IMR-90 (cell line): ENCODE results near the gene TMEM214. TPM values are rescaled to one million over a fixed set of nuclear protein-coding genes. Genes with fewer than 3 reads are reported as not detected.
A peak's percentile ranks its signal among the peaks of the same experiment; 100 is the strongest.

ENCODE experiments used
- ATAC-seq: fragments of 200-7000 bp; cut with Tn5 transposase; 2 replicates; pipeline ENCODE4 v1.9.1; 2020; ENCODE audit warnings: low read depth, mild to moderate bottlenecking, moderate library complexity
- BruUV-seq: library from RNA; stranded (reverse); fragments of 400-500 nt; replicated peaks from 2 replicates; lab custom pipeline; 2021; lab: Mats Ljungman, UMichigan
- CTCF ChIA-PET: fragments of 300-600 bp; formaldehyde crosslinking; extraction: SDS; loops from one replicate; lab custom pipeline; 2021; ENCODE audit warnings: antibody characterized with exemption; lab: Yijun Ruan, JAX
- POLR2A ChIA-PET: fragments of 300-600 bp; sonication (Branson Sonifier 250); formaldehyde crosslinking; loops from one replicate; lab custom pipeline; 2022; ENCODE audit warnings: antibody characterized with exemption; ENCODE audit not compliant: unreplicated experiment; lab: Charles Lee
- DNase-seq: peaks from one replicate; pipeline ENCODE4 v3.0.0; 2013
- H2AFZ ChIP-seq: replicated peaks from 2 replicates; pipeline ENCODE3; 2013; ENCODE audit warnings: low read length, mild to moderate bottlenecking; ENCODE audit not compliant: poor library complexity
- H2AK5ac ChIP-seq: 2 replicates; pipeline ENCODE4 v1.6.1; 2013; ENCODE audit warnings: low read depth, low read length, inconsistent platforms
- H2AK9ac ChIP-seq: replicated peaks from 2 replicates; pipeline ENCODE3; 2013; ENCODE audit warnings: mild to moderate bottlenecking, low read depth, low read length, moderate library complexity; ENCODE audit not compliant: poor library complexity
- H2BK120ac ChIP-seq: 2 replicates; pipeline ENCODE4 v1.6.1; 2013; ENCODE audit warnings: low read depth, low read length, inconsistent platforms
- H2BK15ac ChIP-seq: 3 replicates; pipeline ENCODE4 v1.6.1; 2013; ENCODE audit warnings: low read depth, low read length, inconsistent platforms
- H2BK20ac ChIP-seq: 2 replicates; pipeline ENCODE4 v1.6.1; 2013; ENCODE audit warnings: low read depth, mild to moderate bottlenecking, inconsistent platforms, low read length, moderate library complexity
- H2BK5ac ChIP-seq: 2 replicates; pipeline ENCODE4 v1.6.1; 2013; ENCODE audit warnings: mild to moderate bottlenecking, low read depth, low read length, inconsistent platforms; ENCODE audit not compliant: poor library complexity, severe bottlenecking
- H3K14ac ChIP-seq: replicated peaks from 2 replicates; pipeline ENCODE4 v1.6.1; 2013; ENCODE audit warnings: low read depth, low read length, inconsistent platforms
- H3K18ac ChIP-seq: 2 replicates; pipeline ENCODE4 v1.6.1; 2013; ENCODE audit warnings: low read depth, low read length, control low read depth
- H3K23ac ChIP-seq: 2 replicates; pipeline ENCODE4 v1.6.1; 2013; ENCODE audit warnings: low read depth, low read length, inconsistent platforms
- H3K27ac ChIP-seq: 2 replicates; pipeline ENCODE4 v1.5.1; 2013; ENCODE audit warnings: mild to moderate bottlenecking, control low read depth, low read length; ENCODE audit not compliant: insufficient read depth
- H3K27me3 ChIP-seq: 2 replicates; pipeline ENCODE4 v1.6.1; 2013; ENCODE audit warnings: low read length; ENCODE audit not compliant: control insufficient read depth, insufficient read depth
- H3K36me3 ChIP-seq: 2 replicates; pipeline ENCODE4 v1.6.1; 2013; ENCODE audit warnings: low read length, mixed read lengths; ENCODE audit not compliant: control insufficient read depth, insufficient read depth
- H3K4ac ChIP-seq: 2 replicates; pipeline ENCODE4 v1.6.1; 2013; ENCODE audit warnings: low read depth, low read length, inconsistent platforms
- H3K4me1 ChIP-seq: 2 replicates; pipeline ENCODE4 v1.6.1; 2013; ENCODE audit warnings: low read length, mixed read lengths; ENCODE audit not compliant: control insufficient read depth, insufficient read depth
- H3K4me2 ChIP-seq: 2 replicates; pipeline ENCODE4 v1.6.1; 2013; ENCODE audit warnings: low read depth, mild to moderate bottlenecking, control low read depth, low read length, moderate library complexity
- H3K4me3 ChIP-seq: 2 replicates; pipeline ENCODE4 v1.5.1; 2013; ENCODE audit warnings: low read depth, mild to moderate bottlenecking, control low read depth, low read length, moderate library complexity; ENCODE audit not compliant: insufficient read depth
- H3K56ac ChIP-seq: 2 replicates; pipeline ENCODE4 v1.6.1; 2013; ENCODE audit warnings: low read length, inconsistent platforms; ENCODE audit not compliant: insufficient read depth; ENCODE audit errors: extremely low read depth
- H3K79me1 ChIP-seq, 2 experiments: 2 replicates each; pipeline ENCODE4 v1.6.1; 2013; ENCODE audit warnings: low read length in 2 of 2, inconsistent platforms in 1 of 2, low read depth in 1 of 2
- H3K9ac ChIP-seq: 2 replicates; pipeline ENCODE4 v1.6.1; 2013; ENCODE audit warnings: low read depth, low read length, control low read depth
- H3K9me1 ChIP-seq: 2 replicates; pipeline ENCODE4 v1.6.1; 2013; ENCODE audit warnings: low read length, inconsistent platforms; ENCODE audit not compliant: insufficient read depth
- H3K9me3 ChIP-seq: 2 replicates; pipeline ENCODE4 v1.6.1; 2013; ENCODE audit warnings: low read length; ENCODE audit not compliant: control insufficient read depth, insufficient read depth
- H4K20me1 ChIP-seq: 2 replicates; pipeline ENCODE4 v1.6.1; 2013; ENCODE audit warnings: low read length, inconsistent platforms; ENCODE audit not compliant: insufficient read depth
- H4K5ac ChIP-seq: 2 replicates; pipeline ENCODE4 v1.6.1; 2013; ENCODE audit warnings: mild to moderate bottlenecking, low read depth, low read length, control low read depth
- H4K8ac ChIP-seq, 2 experiments: 2 replicates each; pipeline ENCODE4 v1.6.1; 2013; ENCODE audit warnings: low read depth in 2 of 2, low read length in 2 of 2, control low read depth in 1 of 2, inconsistent platforms in 1 of 2
- H4K91ac ChIP-seq: 2 replicates; pipeline ENCODE4 v1.6.1; 2013; ENCODE audit warnings: low read depth, low read length, inconsistent platforms; ENCODE audit not compliant: insufficient read depth
- BHLHE40 ChIP-seq: fragments of 150-350 bp; IDR thresholded peaks from 2 replicates; pipeline ENCODE4 v1.6.1; 2016; ENCODE audit warnings: mild to moderate bottlenecking, low read depth, low read length
- CEBPB ChIP-seq: IDR thresholded peaks from 2 replicates; pipeline ENCODE4 v1.6.1; 2012; ENCODE audit warnings: low read depth, low read length, improper control_type of control experiment
- CHD1 ChIP-seq: IDR thresholded peaks from 2 replicates; pipeline ENCODE4 v1.6.1; 2012; ENCODE audit warnings: low read depth, low read length, improper control_type of control experiment
- CTCF ChIP-seq: conservative IDR thresholded peaks from 2 replicates; pipeline ENCODE4 v1.5.1; 2012; ENCODE audit warnings: mild to moderate bottlenecking, low read depth, low read length, improper control_type of control experiment
- ELK1 ChIP-seq: fragments of 150-350 bp; IDR thresholded peaks from 2 replicates; pipeline ENCODE4 v1.6.1; 2016; ENCODE audit warnings: low read depth, mild to moderate bottlenecking, low read length, moderate library complexity, borderline replicate concordance
- FOS ChIP-seq: fragments of 150-350 bp; IDR thresholded peaks from 2 replicates; pipeline ENCODE4 v1.6.1; 2016; ENCODE audit warnings: low read depth, low read length
- MAFK ChIP-seq: IDR thresholded peaks from 2 replicates; pipeline ENCODE4 v1.6.1; 2012; ENCODE audit warnings: low read depth, low read length, improper control_type of control experiment
- MAZ ChIP-seq: IDR thresholded peaks from 2 replicates; pipeline ENCODE4 v1.6.1; 2012; ENCODE audit warnings: low read depth, mild to moderate bottlenecking, low read length, improper control_type of control experiment, moderate library complexity, borderline replicate concordance
- MXI1 ChIP-seq: IDR thresholded peaks from 2 replicates; pipeline ENCODE4 v1.6.1; 2012; ENCODE audit warnings: low read depth, mild to moderate bottlenecking, low read length, moderate library complexity, borderline replicate concordance
- POLR2A ChIP-seq: IDR thresholded peaks from 2 replicates; pipeline ENCODE4 v1.6.1; 2012; ENCODE audit warnings: mild to moderate bottlenecking, low read depth, low read length
- RAD21 ChIP-seq: IDR thresholded peaks from 2 replicates; pipeline ENCODE4 v1.6.1; 2012; ENCODE audit warnings: low read length, improper control_type of control experiment
- RCOR1 ChIP-seq: IDR thresholded peaks from 2 replicates; pipeline ENCODE4 v1.6.1; 2012; ENCODE audit warnings: mild to moderate bottlenecking, low read length, improper control_type of control experiment; ENCODE audit not compliant: insufficient replicate concordance
- SMC3 ChIP-seq: fragments of 150-350 bp; IDR thresholded peaks from 2 replicates; pipeline ENCODE4 v1.6.1; 2016; ENCODE audit warnings: low read depth, mild to moderate bottlenecking, antibody characterized with exemption, low read length, moderate library complexity
- USF2 ChIP-seq: fragments of 150-350 bp; IDR thresholded peaks from 2 replicates; pipeline ENCODE4 v1.6.1; 2017; ENCODE audit warnings: mild to moderate bottlenecking, antibody characterized with exemption, low read length, low read depth
- WGBS, 2 experiments: methylation state at CpG; one replicate each; pipeline versions ENCODE4 v1.1.5 to v1.1.7; 2013; ENCODE audit warnings: missing lambda C conversion rate in 2 of 2; ENCODE audit not compliant: insufficient read length in 1 of 2; ENCODE audit errors: extremely low coverage in 2 of 2; 5-methylcytosine and 5-hydroxymethylcytosine counted together
- dilution Hi-C: fragments of 300-500 bp; cut with HindIII; formaldehyde crosslinking; loops from one replicate; pipeline ENCODE4 v1.14.3; 2018; ENCODE audit warnings: low sequenced_read_pairs; ENCODE audit not compliant: unreplicated experiment
- in situ Hi-C: fragments of 300-500 bp; cut with MboI; formaldehyde crosslinking; loops from 3 replicates; pipeline ENCODE4 v1.14.3; 2019; ENCODE audit warnings: low sequenced_read_pairs, inconsistent platforms, mixed read lengths
- intact Hi-C: fragments of 100-400 bp; cut with micrococcal nuclease; formaldehyde crosslinking; loops from 2 replicates; pipeline ENCODE4 v1.10.0; 2022
- polyA plus RNA-seq, 3 experiments: library from polyadenylated mRNA; depleted of rRNA; stranded (reverse); fragments of >200 nt; gene quantifications; 2 replicates each; pipeline ENCODE4 v1.2.3, GENCODE V29; 2012; ENCODE audit warnings: low replicate concordance in 1 of 3
- total RNA-seq: library from RNA; depleted of rRNA; stranded (reverse); fragments of >200 nt; gene quantifications from 2 replicates; pipeline ENCODE4 v1.2.3, GENCODE V29; 2012

Gene TMEM214
- total and polyA plus RNA-seq, 2 of the 4 experiments (the other 2 are of a cell fraction) = 32.1 to 121 TPM

- DNase-seq (no peak), ATAC-seq (no peak)
- in situ Hi-C loops = loop anchor here (5.0 kb wide), 2 partner anchors 47 to 167 kb away; no protein-coding TSS in a partner anchor
- no peak overlapping the region for H4K8ac ChIP-seq
- TF ChIP-seq USF2 = no peak
- no peak for TF ChIP-seq MXI1
- TF ChIP-seq RAD21 = no peak
- TF ChIP-seq ELK1 = no peak
- no peak for TF ChIP-seq MAZ
- TF ChIP-seq BHLHE40 = no peak
- TF ChIP-seq POLR2A = no peak
- no peak for TF ChIP-seq SMC3
- no peak for TF ChIP-seq RCOR1
- no peak for TF ChIP-seq CEBPB
- no peak for TF ChIP-seq FOS
- no peak for TF ChIP-seq CHD1
- no peak for TF ChIP-seq CTCF
- no peak for TF ChIP-seq MAFK
- no CpG with 5 or more reads among the region's 2 CpGs for WGBS, 2 experiments
- no peaks in the 10 kb centered on the region for H3K27me3 ChIP-seq
- H3K18ac ChIP-seq = no peak overlapping the region
- H3K4ac ChIP-seq = no peak overlapping the region
- H2BK15ac ChIP-seq = no peak overlapping the region
- H2AFZ ChIP-seq = no peak overlapping the region
- no TSS peak for BruUV-seq
- no peak overlapping the region for H2BK120ac ChIP-seq
- H2AK5ac ChIP-seq = no peak overlapping the region
- H2BK20ac ChIP-seq = no peak overlapping the region
- H3K36me3 ChIP-seq = no peaks in the 10 kb centered on the region
- H4K91ac ChIP-seq = no peak overlapping the region
- no peak overlapping the region for H3K56ac ChIP-seq
- H3K9me1 ChIP-seq = peaks cover 5% of the 10 kb centered on the region
- 0 out of 2 replicates have a peak overlapping the region, but pooled peaks have one; percentile 15 for H3K14ac ChIP-seq
- no peak overlapping the region for H3K4me3 ChIP-seq
- peak overlapping the region; percentile 38; the same call in 1 of the 2 replicates for H3K23ac ChIP-seq
- no peak overlapping the region for H2BK5ac ChIP-seq
- H3K79me1 ChIP-seq = peaks cover 0 to 4% of the 10 kb centered on the region in 2 experiments; a peak in 2 of 4 replicates
- H3K4me1 ChIP-seq = peaks cover 7% of the 10 kb centered on the region
- no peak overlapping the region for H3K27ac ChIP-seq
- H3K4me2 ChIP-seq = no peak overlapping the region
- CTCF ChIA-PET = interaction anchor here (1.0 kb wide), 1 partner anchor 48 kb away, joined by 3 read pairs; no protein-coding TSS in a partner anchor
- no peak overlapping the region for H4K5ac ChIP-seq
- no peaks in the 10 kb centered on the region for H3K9me3 ChIP-seq
- no peaks in the 10 kb centered on the region for H4K20me1 ChIP-seq
- H2AK9ac ChIP-seq = no peak overlapping the region
- dilution Hi-C loops = no loop called here
- POLR2A ChIA-PET = no interaction called here
- intact Hi-C loops = no loop called here
- H3K9ac ChIP-seq = no peak overlapping the region
These were observed 23.0 kb upstream of the TMEM214 start for GRCh38 chr2:27009716-27010115.
